NCI-H2171 treated with DMSO at 0.1 percent for 48 hours (cell line): Measurements from ENCODE around the gene PROM1.

Experiments used
- DNase-seq: peaks from one replicate; lab custom pipeline; 2025; lab: John Stamatoyannopoulos, UW

Gene PROM1

GRCh38 chr4:16056681-16057385 is 27.0 kb downstream of the PROM1 start:
- no peak for DNase-seq

GRCh38 chr4:16055873-16056272 is 27.9 kb downstream of the PROM1 start:
- DNase-seq, result no peak

GRCh38 chr4:16055471-16055870 is 28.4 kb downstream of the PROM1 start:
- no peak for DNase-seq

- no peak for DNase-seq
Observed at GRCh38 chr4:16052939-16053338, 30.9 kb downstream of the PROM1 start.

GRCh38 chr4:16051980-16052379 is 31.8 kb downstream of the PROM1 start:
- no peak for DNase-seq

- no peak for DNase-seq
Observed at GRCh38 chr4:16051132-16051531, 32.7 kb downstream of the PROM1 start.

GRCh38 chr4:16050669-16051068 is 33.2 kb downstream of the PROM1 start:
- no peak for DNase-seq

DNA sequence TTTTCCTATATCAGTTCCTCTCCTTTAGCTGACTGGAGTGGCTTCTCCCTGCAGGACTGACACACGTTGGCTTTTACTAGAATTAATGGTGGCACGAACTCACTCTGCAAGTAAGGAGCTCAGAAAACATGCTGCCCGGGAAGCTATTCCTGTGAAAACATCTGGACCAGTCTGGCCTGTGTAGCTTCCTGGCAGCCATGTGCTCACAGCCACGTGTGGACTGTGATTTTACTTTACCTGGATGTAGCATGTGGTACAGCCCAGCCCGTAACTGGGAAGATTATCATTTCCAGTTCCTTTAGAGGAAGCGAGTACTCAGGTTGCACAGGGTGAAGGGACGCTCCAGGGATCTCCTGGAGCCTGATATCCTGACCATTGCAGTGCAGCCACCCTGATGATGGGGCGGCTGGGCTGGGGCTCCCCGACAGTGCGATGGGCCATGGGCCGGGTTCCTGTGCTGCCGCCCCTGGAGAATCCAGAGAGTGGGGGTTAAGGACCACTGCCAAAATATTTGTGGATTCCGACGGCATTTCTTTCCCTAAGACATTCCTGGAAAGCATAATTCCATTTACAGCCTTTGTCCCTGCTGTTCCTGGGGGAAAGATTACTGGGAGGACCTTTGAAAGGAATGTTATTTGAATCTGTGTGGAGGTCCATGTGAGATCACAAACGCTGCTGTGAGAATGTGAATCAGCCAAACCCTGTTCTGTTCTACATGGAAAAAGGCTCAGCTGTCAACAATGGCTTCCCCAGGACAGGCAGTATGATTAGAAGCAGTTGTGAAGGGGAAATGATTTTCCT is 35.0 kb downstream of the PROM1 start:
- no peak for DNase-seq

DNA sequence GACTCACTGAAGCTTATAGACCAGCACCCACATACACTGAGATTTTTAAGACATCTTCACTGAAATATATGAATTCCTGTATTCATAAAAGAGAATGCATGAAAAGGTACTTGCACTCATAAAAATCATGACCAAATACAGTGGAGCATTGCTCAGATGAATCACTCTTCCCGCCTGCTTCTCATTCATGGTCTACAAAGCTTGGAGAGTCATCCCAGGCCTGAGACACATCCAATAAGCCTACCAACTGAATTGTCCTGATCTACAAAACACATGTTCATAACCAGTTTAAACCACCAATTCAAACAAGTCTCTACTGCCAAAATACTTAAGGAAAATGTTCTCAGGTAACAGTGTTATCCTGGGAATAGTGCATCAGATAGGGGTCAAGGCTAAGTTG is 38.1 kb downstream of the PROM1 start:
- no peak for DNase-seq

- DNase-seq, result no peak
Observed at GRCh38 chr4:16043642-16044498, 40.0 kb downstream of the PROM1 start.

GRCh38 chr4:16039139-16039538 is 44.7 kb downstream of the PROM1 start:
- no peak for DNase-seq

- no peak for DNase-seq
Observed at GRCh38 chr4:16037901-16038300, 45.9 kb downstream of the PROM1 start.

DNA sequence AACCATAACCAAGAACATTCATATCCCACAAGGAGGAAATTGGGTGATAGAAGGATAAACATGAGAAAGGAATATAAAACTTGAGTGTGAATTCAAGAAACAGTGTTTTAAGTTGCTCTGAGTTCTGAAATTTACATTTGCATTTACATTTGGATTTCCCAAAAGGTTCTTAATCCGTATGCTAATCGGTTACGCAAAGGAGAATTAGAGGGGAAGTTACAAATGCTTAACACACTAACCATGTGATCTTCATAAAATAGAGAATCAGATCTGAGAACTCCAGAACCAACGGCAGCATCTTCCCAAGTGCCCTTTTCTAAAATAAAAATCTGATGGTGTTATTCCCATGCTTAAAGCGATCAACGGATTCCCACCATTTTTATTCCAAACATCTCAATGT is 48.0 kb downstream of the PROM1 start:
- DNase-seq, result no peak

- DNase-seq, result no peak
Observed at GRCh38 chr4:16034010-16034748, 49.6 kb downstream of the PROM1 start.

DNA sequence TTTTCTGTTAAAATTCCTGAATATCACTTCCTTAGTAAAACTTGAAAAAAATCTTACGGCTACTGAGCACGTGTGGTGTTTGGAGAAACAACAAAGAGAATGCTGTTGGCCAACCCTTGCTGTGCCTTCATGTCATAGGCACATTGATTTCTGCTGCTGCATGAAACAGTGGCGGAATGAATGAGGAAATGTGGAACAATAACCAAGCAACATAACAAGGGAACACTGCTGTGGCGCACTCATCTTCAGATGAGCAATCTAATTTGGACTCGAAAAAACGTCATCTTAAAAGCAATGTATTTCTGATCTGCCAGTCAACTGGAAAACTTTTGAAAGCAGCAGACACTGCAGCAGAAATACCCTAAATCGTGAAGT is 51.4 kb downstream of the PROM1 start:
- DNase-seq, result no peak

DNA sequence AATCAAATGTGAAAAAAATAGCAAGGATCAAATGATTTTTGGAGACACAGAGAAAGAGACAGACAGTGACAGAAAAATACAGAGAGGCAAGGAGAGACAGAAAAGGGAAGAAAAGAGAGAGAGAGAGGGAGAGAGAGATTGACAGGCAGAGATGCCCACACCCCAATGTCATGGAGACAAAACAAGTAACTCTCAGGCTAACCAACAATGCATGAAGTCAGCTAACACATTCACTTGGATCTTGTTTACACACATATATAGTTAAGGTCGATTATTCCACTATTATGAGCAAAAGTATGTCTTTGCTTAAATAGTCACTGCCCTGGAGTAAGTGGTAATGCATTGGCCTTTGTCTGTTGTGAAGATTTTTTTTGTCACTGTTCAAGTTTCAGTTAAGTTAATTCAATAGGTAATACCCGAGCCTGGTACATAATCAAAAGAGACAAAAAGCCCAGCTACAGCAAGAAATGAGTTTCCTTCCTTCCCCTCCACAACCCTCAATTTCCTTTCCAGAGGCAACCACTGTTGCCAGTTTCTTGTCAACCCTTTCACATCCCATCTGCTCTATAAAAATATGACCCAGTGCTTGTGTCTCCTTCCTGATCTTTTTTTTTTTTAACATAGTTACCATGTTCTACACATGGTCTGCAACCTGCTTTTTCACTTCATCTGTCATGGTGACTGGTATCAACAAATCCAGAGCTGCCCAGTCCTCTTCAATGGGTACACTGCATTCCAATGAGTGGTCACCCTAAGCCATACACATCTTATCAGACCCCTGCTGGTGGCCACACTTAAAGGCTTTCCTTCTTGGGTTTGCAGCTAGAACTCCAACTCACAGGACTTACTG is 52.1 kb downstream of the PROM1 start:
- DNase-seq, result no peak

GRCh38 chr4:16029886-16030285 is 53.9 kb downstream of the PROM1 start:
- DNase-seq, result no peak

DNA sequence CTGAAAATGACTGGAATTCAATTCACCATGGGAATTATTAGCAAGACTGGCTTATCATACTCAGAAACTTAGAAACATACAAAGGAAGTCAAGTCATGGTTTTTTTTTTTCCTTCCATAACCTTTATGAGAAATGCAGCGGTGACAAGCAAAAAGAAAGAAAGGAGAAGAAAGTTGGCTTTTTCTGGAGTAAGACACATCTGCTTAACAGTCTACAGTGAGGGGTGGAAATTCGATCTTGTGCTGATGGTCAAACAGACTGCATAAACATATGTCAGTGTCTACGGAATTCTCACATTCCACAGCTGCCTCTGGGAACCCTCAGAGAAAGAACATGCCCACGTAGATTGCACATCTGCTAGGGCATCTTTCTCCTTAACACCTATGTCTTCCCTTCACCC is 54.6 kb downstream of the PROM1 start:
- DNase-seq, result peak; percentile 54

GRCh38 chr4:16027626-16028025 is 56.2 kb downstream of the PROM1 start:
- DNase-seq, result no peak

GRCh38 chr4:16027114-16027513 is 56.7 kb downstream of the PROM1 start:
- no peak for DNase-seq

DNA sequence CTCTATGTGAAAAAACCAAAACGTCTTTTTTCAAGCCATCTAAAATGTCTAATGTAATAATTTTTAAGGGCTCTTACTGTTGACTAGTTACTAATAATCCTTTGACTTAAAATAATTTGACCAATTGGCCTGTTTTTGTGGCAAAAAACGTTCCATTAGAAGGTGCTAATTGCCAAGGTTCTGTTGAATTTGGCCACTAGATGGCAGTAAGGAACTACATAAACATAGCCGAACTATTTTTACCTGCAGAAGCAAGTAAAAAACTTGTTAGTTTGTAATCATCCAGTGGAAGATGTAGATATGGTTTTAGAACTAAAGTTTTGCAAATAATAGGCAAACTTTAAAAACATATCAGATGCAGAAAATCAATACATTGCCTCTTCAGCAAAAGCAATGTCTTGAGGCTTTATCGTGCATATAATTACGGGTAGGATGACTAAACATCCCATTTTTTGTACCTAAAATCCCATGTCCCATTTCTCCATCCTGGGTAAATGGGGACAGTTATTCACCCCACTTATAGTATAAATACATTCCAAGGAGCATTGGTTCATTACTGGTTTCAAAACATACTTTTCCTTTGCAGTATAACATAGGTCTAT is 57.6 kb downstream of the PROM1 start:
- peak; percentile 37 for DNase-seq
